Measurements from ENCODE around the gene TOMM40L.
A peak's percentile ranks its signal among the peaks of the same experiment; 100 is the strongest.

The TOMM40L gene
- 18.0 to 33.9 reads per million in 2 experiments for total RNA-seq

GRCh38 chr1:161225534-161226319, at the start of gene TOMM40L:
Gene TOMM40L, plus strand, starts transcription at chr1:161226060. Its CDS starts 430 bp downstream, at chr1:161226490.
- peak; percentile 81 for DNase-seq (ENCODE audit: low read depth)

GRCh38 chr1:161176468-161177111, 49.3 kb upstream of the TOMM40L start:
- DNase-seq (ENCODE audit: low read depth): no peak

GRCh38 chr1:161177112-161177935, 48.5 kb upstream of the TOMM40L start, which contains the start of gene B4GALT3:
Gene B4GALT3, minus strand, starts transcription at chr1:161177507. Its CDS starts 1,447 bp downstream, at chr1:161176060.
- peak; percentile 88 for DNase-seq (ENCODE audit: low read depth)

GRCh38 chr1:161177936-161178244, 48.0 kb upstream of the TOMM40L start:
- no peak for DNase-seq (ENCODE audit: low read depth)

GRCh38 chr1:161179698-161180097, 46.2 kb upstream of the TOMM40L start:
- DNase-seq (ENCODE audit: low read depth): no peak

- DNase-seq (ENCODE audit: low read depth): no peak
Observed at GRCh38 chr1:161180639-161181038, 45.2 kb upstream of the TOMM40L start.

- DNase-seq (ENCODE audit: low read depth): peak; percentile 27
Observed at GRCh38 chr1:161182214-161182613, 43.6 kb upstream of the TOMM40L start.

GRCh38 chr1:161185282-161185682, 40.6 kb upstream of the TOMM40L start:
- DNase-seq (ENCODE audit: low read depth): peak; percentile 75

GRCh38 chr1:161185732-161186311, 40.0 kb upstream of the TOMM40L start:
- no peak for DNase-seq (ENCODE audit: low read depth)

GRCh38 chr1:161187311-161187710, 38.5 kb upstream of the TOMM40L start:
- DNase-seq (ENCODE audit: low read depth): no peak

GRCh38 chr1:161188381-161188780, 37.5 kb upstream of the TOMM40L start:
- DNase-seq (ENCODE audit: low read depth): no peak

GRCh38 chr1:161189036-161189435, 36.8 kb upstream of the TOMM40L start:
- no peak for DNase-seq (ENCODE audit: low read depth)

GRCh38 chr1:161190962-161191521, 34.8 kb upstream of the TOMM40L start:
- no peak for DNase-seq (ENCODE audit: low read depth)

GRCh38 chr1:161191971-161192370, 33.9 kb upstream of the TOMM40L start:
- DNase-seq (ENCODE audit: low read depth): no peak

- peak; percentile 49 for DNase-seq (ENCODE audit: low read depth)
Observed at GRCh38 chr1:161192476-161193465, 33.1 kb upstream of the TOMM40L start.

GRCh38 chr1:161193561-161194235, 32.2 kb upstream of the TOMM40L start:
- no peak for DNase-seq (ENCODE audit: low read depth)

- DNase-seq (ENCODE audit: low read depth): no peak
Observed at GRCh38 chr1:161195171-161195570, 30.7 kb upstream of the TOMM40L start.

- DNase-seq (ENCODE audit: low read depth): no peak
Observed at GRCh38 chr1:161196111-161196510, 29.7 kb upstream of the TOMM40L start.

- no peak for DNase-seq (ENCODE audit: low read depth)
Observed at GRCh38 chr1:161196521-161197451, 29.1 kb upstream of the TOMM40L start.
